K562 treated with DMSO at 1 percent for 48 hours (cell line): ENCODE data around the gene NBDY. TPM values are rescaled to one million over a fixed set of nuclear protein-coding genes. Genes with fewer than 3 reads are reported as not detected.

ENCODE experiments used
- total RNA-seq: library from RNA; unstranded; fragments of 300-600 nt; gene quantifications from 2 replicates; pipeline ENCODE4 v1.2.3, GENCODE V29; 2022; ENCODE audit warnings: low replicate concordance; ENCODE audit errors: extremely low read depth

The NBDY gene, protein sequence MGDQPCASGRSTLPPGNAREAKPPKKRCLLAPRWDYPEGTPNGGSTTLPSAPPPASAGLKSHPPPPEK
- total RNA-seq = not detected in 2 replicates

DNA sequence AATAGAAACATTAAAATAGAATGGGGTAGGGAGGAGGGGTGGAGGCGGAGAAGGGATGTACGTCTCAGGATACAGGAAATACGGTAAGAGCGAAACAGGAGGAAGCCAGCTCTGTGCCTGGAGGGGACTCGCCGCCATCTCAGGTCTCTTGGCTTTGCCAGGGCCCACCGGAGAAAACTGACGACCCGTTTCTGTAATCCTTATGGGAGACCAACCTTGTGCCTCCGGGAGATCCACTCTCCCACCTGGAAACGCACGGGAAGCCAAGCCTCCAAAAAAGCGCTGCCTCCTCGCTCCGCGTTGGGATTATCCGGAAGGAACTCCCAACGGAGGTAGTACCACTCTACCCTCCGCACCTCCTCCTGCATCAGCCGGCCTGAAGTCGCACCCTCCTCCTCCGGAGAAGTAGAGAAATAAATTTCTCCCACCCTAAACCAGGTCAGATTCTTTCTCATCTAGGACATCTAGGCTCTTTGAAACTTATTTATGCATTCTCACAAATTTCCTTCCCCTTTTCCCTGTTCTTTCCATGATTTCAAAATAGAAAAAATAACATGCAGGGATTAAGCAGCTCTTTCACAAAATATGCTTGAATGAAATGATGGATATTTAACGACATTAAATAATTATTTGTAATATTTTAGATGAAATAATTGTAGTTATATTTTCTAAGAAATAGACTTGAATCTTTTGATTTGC lies at the start of gene NBDY:
NBDY (plus strand) TSS at position 92 of the 699 bp plus-strand sequence; CDS start at position 203, 111 bp downstream.

Other genes starting within 250 kb of the NBDY start
- not detected in 2 replicates for gene UBQLN2, start 165.6 kb upstream of the NBDY start, total RNA-seq